ENCODE results near the gene FARSA.
"Not testable (repeated sequence)": the region's sequence is repeated elsewhere in the genome, so short reads cannot be mapped to it uniquely, and the experiment has no call there.

FARSA gene

DNA sequence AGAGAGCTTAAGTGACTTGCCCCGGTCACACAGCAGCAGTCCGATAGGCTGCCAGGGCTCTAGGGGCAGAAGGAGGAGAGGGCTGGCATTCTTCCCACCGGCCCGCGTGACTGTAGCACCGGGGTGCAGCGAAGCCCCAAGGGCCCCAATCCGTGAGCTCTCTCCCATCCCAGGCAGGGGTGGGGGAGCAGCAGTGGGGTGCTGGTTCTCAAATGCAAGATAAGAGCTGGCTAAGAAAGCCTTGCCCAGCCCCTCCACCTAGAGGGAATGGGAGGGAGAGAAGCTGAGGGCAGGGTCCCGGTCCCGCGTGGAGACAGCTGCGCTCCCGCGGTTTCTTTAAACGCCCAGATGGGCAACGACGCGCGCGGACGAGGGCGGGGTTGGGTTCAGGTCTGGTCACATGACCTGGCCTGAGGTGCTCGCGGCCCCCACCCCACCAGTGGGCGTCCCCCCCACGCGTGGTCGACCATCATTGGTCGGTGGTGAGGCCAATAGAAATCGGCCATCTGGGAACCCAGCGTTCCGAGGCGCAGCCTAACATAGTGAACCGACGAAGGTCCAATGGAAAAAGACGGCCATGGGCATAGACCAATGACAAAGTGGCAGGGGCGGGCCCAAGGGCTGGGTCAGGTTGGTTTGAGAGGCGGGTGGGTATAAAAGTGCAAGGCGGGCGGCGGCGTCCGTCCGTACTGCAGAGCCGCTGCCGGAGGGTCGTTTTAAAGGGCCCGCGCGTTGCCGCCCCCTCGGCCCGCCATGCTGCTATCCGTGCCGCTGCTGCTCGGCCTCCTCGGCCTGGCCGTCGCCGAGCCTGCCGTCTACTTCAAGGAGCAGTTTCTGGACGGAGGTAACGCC lies 4.6 kb upstream of the FARSA start, which contains the start of gene CALR:
CALR (plus strand) TSS at position 683 of the 852 bp plus-strand sequence; CDS start at position 754, 71 bp downstream.
- DNase-seq (ENCODE audit: low read depth, low spot score): peak; percentile 93

DNA sequence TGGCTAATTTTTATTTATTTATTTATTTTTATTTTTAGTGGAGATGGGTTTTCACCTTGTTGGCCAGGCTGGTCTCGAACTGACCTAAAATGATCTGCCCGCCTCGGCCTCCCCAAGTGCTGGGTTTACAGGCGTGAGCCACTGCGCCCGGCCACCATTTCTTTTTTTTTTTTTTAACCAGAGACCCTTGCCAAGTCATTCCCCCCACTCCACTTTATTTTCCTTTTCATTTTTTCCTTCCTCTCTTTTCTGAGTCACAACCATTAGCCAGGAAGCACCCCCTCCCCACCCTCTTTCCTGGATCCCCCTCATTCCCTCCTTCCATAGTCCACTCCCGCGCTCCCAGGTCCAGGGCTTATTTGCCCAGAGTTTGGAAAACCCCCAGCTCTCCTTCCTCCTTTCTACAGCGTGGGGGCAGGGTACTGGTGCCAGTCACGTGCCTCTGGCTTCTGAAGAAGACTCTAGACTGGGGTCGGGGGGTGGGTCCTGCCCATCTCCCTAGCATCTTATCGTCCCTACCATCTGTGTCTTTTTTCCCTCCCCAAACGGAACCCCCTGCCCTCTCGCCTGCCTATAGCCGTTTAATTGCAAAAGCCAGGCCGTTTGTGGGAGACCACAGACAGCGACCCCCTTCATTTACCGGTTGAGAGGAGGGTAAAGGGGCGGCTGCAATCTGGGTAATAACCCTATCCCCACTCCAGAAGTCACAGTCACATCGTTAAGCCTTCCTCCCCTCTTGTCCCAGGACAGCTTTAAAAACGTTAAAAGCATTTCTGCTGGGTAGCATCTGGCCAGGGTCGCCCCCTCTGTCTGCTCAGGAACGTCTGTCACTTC lies 3.8 kb upstream of the FARSA start:
- no peak for DNase-seq (ENCODE audit: low read depth, low spot score)

DNA sequence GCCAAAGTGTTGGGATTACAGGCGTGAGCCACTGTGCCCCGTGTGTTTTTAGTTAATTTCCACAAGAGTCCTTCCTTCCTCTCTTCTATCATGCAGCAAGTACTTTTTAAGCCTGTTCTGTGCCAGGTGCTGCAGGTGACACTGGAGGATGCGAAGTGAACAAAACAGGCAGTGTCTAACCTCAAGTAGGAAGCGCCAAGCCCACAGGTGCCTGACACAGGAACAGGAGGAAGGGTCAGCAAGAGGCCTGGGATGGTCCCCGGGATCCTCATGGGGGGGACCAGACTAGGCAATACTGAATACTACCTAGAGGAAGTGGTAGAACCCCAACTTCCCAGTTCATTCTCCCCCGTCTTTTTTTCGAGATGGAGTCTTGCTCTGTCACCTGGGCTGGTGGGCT lies 3.1 kb upstream of the FARSA start:
- no peak for DNase-seq (ENCODE audit: low read depth, low spot score)

DNA sequence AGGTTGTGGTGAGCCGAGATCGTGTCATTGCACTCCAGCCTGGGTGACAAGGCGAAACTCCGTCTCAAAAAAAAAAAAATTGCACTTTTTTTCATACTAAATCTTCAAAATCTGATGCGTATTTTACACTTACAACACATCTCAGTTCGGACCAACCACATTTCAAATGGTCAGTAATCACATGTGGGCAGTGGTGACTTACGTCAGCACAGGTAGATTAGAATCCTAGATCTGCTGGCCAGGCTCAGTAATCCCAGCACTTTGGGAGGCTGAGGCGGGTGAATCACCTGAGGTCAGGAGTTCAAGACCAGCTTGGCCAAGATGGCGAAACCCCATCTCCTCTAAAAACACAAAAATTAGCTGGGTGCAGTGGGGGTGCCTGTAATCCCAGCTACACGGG lies 1.6 kb upstream of the FARSA start:
- DNase-seq (ENCODE audit: low read depth, low spot score): no peak

DNA sequence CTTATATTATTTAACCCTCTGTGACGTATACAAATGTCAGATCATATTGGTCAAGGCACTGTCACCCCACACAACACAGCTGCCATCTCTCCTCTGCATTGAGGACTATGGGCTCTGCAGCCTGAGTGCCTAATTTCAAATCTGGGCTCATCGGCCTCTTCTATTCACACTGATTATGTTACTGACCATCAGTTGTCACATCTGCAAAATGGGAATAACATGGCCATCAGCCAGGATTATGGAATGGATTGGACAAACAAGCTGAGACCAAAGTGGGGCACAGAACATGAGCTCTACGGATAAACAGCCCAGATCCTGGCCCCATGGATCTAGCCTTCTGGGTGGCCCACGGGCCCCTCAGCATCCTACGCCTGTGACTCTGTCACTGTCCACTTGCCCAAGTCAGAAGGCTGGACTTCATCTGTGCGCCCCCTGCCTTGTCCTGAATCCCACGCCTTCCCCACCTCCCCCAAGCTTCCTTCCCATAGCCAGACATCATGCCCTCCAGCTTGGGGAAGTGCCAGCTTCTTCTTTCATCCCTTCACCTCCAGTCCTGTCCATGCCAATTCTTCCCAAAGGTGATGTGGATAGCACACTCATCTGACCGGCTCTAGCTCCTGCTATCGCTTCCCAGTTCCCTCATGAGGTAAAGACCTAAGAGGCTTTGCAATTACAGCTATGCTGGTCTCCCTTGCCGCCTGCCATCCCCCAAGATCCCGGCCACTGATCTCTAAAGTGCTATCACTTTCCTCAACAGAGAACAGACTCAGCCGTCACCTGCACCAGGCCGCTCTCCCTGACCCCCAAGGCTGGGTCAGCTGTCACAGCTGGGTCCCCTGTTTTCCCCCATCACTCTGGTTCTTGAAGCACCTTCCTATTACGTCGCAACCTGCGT lies 872 bp downstream of the FARSA start:
- DNase-seq (ENCODE audit: low read depth, low spot score): no peak

DNA sequence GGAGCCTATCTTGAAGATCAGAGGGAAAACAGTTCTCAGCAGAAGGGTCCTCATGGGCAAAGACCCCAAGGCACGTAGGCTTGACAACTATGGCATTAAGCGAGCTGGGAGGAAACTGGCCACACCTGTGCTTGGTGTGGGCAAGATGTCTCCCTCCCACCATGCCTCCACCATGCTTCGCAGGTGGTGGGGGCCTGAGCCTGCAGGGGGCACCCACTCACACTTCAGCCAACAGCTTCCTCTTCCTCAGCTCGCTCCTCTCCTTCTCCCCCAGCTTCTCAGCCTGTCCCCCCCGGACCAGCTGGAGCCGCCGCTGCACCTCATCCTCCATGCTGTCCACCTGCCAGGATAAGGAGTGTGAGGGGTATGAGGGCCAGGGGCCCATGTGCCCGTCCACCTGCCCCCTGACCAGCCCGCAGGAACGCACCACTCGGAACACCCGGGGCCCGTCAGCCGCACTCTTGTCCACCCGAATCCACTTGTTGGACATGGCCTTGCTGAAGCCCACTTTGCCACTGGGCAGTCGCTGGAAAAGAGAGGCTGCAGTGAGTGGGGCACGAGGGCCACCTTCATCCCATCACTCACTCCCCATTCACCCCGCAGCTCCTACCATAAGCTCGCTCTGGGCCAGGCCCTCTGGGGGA lies 3.4 kb downstream of the FARSA start:
- no peak for DNase-seq (ENCODE audit: low read depth, low spot score)

DNA sequence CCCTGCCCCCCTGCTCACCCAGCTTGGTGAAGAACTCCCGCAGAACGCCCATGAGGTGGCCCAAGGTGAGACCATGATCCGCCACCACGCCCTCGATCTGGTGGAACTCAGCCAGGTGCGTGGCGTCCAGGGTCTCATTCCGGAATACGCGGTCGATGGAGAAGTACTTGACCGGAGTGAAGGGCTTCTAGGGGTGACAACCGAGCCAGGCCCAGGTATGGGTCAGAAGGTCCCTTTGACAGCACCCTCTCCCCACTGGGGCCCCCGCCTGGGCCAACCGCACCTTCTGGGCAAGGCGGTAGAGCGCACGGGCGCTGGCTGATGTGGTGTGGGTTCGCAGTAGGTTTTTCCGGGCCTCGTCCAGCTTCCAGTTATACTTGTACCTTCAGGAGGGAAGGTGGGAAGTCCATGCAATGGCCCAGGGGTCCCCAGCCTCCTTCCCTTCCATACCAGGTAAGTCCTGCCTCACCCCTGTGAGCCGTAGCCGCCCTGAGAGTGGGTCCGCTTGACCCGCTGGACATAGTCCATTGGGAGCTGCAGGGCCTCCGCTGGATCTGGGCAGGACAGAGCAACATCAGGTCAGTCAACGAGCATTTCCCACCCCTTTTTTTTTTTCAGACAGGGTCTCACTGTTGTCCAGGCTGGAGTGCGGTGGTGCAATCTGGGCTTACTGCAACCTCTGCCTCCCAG lies 8.7 kb downstream of the FARSA start:
- no peak for DNase-seq (ENCODE audit: low read depth, low spot score)

DNA sequence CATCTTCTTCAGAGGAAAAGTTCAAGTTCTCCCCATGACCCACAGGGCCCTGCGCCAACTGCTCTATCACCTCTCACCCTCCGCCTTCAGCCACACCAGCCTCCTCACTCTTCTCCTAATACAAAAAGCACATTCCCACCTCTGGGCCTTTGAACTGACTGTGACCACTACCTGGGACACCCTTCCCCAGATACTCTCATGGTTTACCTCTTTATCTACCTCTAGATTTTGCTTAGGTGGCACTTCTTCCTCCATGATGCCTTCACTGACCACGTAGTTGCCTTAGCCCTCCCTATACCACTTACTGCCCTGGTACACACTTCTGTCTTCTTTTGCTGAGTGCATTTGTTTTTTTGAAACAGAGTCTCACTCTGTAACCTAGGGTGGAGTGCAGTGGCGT lies 10.6 kb downstream of the FARSA start:
- DNase-seq (ENCODE audit: low read depth, low spot score): no peak

DNA sequence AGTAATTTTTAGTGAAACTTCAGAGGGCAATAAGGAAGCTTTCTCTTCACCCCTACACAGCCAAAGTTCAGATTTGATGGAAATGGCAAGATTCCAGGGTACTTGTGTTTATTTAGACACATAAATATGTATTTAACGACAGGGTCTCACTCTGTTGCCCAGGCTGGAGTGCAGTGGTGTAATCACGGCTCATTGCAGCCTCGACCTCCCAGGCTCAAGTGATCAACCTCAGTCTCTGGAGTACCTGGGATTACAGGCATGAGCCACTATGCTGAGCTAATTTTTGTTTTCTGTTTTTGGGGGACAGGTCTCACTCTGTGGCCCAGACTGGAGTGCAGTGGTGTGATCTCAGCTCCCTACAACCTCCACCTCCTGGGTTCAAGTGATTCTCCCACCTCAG lies 12.5 kb downstream of the FARSA start:
- DNase-seq (ENCODE audit: low read depth, low spot score): no peak

DNA sequence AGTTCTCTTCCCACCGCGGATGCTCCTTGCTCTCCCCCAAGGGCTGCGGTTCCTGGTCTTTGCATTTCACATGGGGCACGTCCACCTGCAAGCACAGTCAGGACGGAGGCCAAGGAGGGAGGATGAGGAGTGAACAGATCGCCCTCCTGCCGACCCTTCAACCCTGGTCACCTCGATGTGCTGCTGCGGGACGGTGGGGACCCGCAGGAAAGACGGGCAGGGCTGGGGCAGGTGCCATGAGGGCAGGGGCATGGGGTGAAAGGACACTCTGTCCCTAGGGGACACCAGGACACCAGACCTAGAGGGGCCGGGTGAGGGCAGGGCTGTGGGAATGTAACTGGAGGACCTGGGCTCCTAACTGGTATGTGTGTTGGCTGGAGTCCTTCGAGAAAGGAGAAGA lies 15.3 kb downstream of the FARSA start:
- DNase-seq (ENCODE audit: low read depth, low spot score): no peak

DNA sequence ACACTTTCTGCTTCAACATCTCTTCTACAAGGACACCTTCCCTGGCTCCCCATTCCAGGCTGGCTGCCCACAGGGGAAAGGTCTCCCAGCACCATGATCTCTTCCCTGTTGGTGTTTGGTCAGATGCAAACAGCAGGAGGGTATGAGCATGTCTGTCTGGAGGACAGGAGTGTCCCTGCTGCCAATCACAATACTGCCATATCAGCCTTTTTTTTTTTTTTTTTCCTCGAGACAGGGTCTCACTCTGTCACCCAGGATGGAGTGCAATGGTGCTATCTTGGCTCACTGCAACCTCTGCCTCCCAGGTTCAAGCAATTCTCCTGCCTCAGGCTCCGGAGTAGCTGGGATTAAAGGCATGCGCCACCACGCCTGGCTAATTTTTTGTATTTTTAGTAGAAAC lies 17.7 kb downstream of the FARSA start:
- not testable (repeated sequence) for DNase-seq (ENCODE audit: low read depth, low spot score)

DNA sequence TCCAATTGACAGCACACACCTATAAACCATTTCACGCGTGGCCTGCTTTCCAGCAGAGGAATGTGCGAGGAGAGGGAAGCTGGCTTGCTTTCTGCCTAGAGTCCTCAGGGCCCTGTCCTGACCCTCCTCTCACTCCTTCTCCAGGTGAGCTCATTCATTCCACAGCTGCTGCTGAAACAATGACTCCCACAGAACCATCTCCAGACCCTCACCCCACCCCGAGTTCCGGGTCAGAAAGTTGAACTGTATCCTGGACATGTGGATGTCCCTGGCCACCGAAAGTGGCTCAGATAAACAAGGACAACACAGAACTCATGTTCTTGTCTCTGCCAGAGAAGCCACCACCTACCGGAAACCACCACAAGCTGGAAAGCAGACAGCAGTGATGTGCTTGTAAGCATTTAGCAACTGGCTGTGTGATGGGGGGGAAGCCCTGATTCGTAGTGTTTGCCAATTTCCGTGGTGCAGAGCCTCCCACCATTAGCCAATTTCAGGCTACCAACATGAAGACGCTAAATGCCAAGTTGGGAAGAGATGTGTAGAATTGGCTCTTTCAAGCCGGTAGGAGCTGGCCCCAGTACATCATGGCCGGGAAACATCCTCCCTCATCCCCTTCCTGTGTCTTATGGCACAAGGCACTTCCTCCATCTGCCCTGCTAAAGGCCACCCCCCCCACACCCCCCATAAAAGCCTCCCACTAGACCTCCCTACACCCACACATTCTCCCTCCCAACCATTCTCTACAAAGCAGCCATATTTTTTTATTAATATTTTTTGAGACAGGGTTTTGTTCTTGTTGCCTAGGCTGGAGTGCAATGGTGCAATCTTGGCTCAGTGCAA lies 19.4 kb downstream of the FARSA start:
- DNase-seq (ENCODE audit: low read depth, low spot score): no peak

DNA sequence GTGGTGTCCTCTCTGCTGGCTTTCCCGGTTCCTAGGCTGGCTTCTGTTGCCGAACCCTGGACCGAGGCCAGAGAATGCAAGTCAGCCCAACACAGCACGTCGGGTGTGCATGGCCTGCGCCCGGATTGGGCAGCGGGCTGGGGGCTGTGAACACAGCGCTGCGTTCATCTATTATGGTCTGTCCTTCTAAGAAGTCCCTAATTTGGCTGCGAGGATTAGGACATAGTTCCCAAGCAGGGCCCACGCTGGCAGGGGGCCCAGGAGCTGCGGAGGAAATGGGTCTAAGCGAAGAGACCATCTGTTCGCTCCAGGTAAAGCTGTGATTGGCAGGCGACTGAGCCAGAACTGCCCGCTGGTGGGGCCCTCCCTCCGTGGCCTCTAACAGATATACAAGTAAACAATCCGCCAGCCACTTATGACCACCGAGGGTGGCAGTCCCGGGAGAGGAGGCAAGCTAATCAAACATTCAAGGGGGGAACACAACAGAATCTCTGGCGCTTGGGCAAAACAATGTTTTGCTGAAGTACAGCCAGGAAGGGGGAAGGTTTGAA lies 20.4 kb downstream of the FARSA start:
- DNase-seq (ENCODE audit: low read depth, low spot score): no peak

DNA sequence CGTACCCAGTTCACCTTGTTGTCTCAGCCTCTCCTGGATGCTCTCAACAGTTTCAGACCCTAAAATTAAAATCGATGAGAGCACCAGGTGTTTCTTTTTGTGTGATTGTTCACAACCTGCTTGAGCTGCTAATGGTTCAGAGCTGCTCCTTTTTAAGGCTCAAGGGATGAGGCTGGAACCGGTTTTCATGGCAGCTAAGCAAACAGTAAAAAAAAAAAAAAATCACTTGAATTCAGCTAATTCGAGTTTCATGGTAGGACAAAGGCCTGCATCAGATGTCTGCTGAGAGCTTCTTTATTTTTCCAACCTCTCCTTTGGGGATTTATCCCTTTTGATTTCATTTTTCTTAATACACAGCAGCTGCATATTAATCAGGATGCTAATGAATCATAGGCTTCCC lies 20.9 kb downstream of the FARSA start:
- DNase-seq (ENCODE audit: low read depth, low spot score): no peak

DNA sequence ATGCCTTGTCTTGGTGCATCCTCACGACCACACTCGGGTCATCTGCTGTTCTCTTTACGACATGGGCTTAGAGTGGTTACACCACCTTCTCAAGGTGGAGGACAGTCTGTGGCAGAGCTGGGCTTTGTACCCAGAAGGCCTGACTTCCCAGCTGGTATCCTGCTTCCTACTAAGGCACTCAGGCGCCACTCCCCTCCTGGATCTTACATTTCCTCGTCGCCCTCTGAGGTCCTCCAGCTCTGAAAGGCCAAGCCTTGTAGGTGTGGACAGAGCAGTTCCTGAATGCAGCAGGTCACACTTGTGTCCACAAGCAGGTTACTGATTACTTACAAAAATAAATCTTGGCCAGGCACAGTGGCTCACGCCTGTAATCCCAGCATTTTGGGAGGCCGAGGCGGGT lies 26.3 kb downstream of the FARSA start:
- DNase-seq (ENCODE audit: low read depth, low spot score): no peak

DNA sequence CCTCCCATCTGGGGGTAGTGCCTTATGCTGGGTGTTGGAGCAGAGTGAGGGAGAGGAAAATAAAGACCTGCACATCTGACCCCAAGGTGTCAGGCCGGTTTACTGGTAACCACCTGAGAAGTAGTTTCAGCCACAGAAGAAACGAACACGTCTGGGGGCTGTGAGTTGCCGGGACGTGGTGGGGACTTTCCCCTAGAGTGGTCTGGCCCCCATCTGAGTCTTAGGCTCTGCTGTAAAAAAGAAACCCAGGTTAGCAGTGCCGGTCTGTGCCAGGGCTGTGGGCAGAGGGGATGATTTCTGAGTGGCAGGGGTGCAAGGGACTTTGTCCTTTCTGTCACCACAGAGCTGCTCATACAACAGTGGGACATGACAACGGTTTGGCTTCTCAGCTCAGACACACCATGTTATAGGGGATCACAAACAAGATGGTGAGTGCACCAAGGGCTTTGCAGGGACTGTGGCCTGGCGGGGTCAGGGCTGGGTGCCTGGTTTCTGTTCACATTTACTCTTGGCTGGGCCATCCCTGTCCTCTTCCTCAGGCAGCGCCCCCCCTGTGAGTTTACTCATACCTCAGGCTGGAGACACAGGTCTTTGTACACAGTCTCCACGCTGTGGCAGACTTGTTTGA lies 33.5 kb downstream of the FARSA start:
- no peak for DNase-seq (ENCODE audit: low read depth, low spot score)

DNA sequence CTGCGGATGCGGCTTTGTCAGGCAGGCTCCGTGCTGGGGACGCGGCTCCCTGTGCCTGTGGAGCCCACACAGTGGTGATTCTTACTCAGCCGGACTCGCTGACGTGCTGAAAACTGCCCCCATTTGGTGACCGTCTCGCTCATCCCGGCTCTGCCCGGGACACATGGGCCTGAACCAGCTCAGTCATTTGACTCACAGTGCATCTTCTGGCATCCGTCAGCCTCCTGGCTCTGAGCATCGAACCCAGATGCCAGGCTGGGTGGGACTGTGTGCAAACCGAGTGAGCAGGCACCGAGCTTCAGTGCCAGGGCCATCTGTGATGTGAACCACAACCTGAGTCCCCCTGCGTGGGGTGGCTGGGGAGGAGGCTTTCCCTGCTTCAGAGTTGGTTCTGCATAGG lies 37.1 kb downstream of the FARSA start:
- no peak for DNase-seq (ENCODE audit: low read depth, low spot score)

DNA sequence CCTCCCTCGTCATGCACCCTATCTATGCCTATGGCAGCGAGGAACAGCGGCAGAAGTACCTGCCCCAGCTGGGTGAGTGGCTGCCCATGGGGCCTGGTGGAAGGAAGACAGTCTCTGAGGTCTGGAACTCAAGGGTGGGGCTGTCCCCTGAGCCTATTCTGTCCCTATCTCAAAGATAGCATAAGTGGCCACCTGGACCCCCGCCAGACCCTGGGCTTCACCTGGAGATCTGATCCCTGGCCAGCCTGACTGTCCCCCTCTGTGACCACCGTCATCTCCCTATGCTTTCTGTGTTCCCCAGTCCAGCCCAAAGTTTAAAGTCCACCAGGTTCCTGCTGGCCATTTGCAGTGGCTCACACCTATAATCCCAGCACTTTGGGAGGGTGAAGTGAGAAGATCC lies 39.9 kb downstream of the FARSA start:
- DNase-seq (ENCODE audit: low read depth, low spot score): no peak

DNA sequence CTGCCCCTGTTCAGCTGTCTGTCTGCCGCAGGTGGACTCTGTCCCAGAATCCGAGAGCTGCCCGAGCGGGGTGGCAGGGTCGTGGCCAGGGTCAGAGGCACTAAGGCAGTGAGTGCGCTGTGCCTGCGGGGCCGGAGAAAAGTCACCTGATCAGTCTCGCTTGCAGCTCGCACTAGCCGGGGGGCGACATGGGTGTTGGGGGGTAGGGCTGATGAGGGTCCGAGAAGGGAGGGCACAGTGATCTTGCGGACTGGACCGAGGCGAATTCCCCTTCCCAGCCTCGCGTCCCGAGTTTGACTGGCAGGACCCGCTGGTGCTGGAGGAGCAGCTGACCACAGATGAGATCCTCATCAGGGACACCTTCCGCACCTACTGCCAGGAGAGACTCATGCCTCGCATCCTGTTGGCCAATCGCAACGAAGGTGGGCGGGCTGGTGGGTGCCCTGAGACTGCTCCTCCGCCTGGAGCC lies 41.9 kb downstream of the FARSA start:
- no peak for DNase-seq (ENCODE audit: low read depth, low spot score)

Measured in iPS DF 19.7 (cell line).